HG03066 (cell line): ENCODE measurements around the gene TEAD1.

Experiments used
- ATAC-seq: cut with Tn5 transposase; IDR thresholded peaks from one replicate; pipeline ENCODE4 v1.9.1; 2021; ENCODE audit warnings: low read depth; ENCODE audit not compliant: unreplicated experiment

Gene TEAD1

DNA sequence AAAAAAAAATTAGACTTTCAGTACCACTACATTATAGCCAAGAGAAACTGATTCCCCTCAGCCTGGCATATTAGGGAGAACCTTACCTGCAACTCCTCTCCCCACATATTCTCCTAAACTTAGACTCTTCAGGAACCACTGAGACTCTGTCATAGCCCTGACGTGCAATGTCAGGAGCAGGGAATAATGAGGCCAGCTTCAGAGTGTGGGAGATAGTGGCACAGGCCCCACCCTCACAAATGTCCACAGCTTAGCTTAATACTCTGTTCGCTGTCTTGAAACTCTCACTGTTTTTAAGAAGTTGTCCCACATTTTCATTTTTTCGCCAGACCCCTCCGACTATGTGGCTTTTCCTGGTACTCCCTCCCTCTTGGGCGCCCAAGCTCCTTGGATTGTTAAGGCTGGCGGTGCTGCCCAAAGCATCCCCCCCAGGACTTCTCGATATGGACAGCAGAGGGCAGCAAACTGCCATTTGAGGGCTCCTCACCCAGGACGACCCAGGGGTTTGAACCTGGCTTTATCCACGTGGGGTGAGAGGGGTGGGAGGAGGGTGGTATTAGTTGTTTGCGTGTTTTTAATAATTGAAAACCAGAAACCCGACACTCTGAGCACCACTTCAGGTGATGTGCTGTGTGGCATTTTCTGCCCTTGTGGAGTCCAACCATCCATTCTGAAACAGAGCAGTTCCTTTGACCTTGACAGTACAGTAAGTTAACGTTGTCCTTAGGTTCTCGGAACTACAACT, 289.7 kb downstream of the TEAD1 start:
- peak; percentile 91 for ATAC-seq

DNA sequence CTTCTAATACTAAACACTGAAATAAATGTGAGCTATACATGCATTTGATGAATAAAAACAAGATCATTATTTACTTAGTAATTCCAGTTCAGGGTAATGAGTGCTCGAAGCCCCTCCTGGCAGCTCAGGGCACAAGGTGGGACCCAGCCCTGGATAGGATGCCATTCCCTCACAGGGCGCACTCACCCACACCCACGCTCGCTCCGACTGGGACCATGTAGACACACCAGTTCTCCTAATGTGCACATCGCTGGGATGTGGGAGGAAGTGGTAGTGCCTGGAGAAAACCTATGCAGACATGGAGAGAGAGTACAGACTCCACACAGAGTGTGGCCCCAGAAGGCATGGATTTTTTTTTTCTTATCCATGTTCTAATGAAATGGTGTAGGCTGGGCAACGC, 290.4 kb downstream of the TEAD1 start:
- ATAC-seq = no peak

DNA sequence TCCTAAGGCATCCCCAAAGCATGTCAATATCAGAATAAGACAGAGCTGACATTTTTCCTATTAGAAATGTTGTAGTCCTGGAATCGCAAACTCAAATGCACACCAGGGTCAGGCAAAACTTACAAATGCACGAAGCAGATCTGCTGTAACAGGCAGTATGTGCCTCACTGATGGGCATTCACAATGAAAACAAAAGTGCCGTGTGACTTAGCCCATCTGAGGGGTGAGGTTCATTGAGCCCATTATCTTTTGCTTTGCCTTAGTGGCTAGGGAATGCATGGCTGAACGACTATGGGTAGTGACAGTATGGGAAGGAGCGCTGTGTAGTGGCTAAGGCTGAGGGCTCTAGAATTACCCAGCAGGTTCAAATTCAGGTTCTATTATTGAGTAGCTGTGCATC, 291.8 kb downstream of the TEAD1 start:
- no peak for ATAC-seq

DNA sequence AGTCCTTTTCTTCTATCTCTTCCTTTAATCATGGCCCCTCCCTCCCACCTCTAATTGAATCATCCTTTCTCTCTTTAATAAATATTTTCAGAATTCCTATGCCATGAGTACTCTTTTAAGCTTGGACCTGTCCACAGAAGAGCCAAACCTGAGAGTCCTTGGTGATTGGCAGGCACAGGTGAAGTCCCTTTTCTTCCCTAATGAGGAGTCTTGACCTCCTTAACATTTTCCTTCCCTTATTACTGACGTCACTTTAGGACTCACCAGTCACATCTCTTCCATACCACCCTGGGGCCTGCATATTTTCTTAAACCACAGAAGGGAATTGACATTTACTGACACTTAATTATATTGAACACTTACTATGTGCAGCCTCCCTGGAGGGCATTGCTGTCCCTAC, 293.9 kb downstream of the TEAD1 start:
- no peak for ATAC-seq

DNA sequence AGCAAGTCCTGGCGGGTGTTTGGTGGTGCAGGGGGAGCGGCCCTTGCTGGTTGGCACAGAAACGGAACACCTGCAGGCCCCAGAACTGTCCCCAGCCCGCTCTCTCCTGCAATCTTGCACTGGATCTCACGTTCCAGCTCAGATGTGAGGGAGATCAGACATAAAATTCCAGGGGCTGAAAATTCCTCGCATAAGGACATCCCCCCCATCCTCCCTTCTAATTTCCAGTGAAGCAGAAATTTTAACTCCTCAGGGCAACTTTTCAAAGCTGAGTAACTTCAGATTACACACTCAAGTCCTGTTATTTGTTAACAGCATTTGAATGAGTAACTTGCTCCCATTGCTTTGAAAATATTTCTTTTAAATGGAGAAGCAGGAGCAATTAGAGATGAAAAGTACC, 294.6 kb downstream of the TEAD1 start:
- ATAC-seq = no peak

DNA sequence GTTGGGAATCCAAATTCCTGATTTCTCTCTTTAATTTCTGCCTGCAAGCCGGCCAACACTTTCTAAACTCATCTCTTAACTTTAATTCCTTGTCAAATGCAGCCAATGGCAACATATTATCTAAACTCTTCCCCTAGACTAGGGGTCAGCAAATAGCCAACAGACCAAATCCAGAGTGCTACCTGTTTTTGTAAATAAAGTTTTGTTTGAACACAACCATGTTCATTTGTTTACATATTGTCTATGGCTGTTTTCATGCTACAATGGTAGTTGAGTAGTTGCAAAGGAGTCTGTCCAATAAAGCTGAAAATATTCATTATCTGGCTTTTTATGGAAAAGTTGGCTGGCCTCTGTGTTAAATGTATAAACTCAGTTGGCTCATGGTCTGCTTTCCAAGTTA, 297.7 kb downstream of the TEAD1 start:
- no peak for ATAC-seq

DNA sequence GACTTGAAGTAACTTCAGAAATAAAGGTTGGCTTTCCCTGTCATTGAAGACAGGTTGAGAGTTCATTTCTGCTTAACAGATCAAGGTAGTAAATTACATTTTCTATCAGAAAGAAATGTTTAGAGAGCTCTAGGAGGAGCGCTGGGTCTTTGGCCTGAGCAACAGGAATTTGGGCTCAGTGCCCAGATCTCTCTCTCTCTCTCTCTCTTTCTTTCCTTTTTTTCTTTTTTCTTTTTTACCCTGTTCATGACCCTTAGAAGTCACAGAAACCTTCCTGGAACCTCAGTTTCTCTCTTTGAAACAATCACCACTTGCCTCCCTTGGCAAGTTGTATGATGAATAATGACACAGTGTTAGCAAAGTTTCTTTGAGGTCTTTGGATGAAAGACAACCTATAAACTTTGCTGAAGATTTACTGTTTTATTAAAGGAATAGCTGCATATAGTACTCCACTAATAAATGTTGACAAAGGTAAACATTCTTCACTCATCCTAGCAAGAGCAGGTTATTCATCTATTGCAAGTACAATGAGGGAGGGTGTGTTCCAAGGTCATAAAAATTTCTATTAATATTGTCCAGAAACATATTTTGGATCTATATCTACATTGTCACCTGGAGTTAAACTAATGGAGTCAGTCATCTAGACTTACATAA, 299.4 kb downstream of the TEAD1 start:
- no peak for ATAC-seq

DNA sequence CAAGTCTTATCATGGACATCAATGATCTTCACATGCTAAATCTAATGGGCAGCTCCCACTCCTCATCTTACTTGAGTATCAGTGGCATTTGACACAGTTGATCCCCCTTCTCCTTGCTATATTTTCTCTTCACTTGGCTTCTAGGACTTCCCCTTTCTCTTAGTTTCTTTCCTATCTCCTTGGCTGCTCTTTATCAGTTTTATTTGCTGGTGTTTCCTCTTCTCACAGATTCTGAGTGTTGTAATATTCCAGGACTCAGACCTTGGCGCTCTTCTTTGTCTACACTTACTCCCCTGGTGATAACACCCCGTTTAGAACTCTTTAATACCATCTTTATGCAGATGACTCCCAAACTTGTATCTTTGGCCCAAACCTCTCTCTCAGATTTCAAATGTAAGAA, 301.0 kb downstream of the TEAD1 start:
- ATAC-seq = no peak

DNA sequence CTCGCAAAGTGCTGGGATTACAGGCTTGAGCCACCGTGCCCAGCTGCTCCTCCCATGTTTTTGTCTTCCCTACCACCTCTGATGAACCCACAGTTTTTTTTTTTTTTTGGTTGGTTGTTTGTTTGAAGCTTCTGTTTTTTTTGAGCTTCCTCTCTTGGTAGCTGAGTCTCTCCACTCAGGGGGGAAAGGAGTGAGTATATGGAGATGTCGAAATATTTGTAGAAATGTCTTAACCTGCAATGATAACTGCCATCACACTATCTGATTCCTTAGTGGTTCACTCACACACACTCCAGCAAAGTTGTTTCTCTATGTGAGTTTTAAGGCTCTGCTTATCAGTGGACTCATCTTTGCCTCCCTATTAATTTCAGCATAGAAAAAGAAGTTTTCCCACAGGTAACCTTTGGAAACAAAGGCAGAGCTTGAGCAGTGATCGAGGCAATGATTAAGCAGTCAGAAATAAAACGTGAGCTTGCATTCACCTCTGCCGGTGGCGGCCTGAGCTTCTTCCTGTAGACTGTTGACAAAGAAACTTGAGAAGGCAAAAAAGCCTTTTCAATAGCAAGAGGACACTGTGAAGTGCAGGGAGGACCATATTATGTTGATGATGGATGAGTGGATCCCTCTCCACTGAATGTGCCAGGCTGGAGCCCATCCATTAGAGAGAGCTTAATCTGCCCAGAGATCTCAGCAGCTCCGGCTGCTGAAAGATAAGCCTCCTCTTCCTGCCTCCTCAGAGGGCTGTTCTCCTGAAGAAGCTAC, 305.9 kb downstream of the TEAD1 start:
- ATAC-seq = no peak

DNA sequence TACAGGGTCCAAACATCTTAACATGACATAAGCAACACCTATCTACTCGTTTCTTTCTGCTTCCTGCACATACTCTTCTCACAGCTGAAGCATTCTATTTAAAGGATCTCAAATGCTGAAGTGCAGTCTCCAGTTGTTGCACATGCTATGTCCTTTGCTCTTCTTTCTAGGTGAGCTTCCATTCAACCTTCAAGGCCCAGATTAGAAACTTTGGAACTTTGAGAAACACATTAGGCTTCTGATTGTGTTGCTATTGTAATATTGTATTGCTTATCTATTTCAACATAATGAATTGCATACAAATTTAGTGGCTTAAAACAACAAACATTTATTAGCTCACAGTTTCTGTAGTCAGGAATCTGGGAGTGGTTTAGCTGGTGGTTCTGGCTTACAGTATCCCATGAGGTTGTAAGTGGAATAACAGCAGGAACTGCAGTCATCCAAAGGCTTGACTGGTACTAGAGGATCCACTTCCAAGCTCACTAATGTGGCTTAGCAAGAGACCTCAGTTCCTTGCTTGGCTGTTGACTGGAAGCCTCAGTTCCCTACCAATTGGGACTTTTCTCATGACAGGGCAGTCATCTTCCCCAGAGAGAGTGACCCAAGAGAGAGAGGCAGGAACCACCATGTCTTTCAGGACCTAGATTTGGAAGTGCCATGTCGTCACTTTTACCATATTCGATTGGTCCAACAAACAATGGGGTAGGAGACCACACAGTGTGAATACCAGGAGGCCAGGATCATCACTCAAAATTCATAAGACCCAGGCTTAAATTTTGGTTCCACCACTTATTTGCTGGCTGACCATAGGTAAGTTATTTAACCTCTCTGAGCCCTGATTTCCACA, 307.7 kb downstream of the TEAD1 start:
- no peak for ATAC-seq

DNA sequence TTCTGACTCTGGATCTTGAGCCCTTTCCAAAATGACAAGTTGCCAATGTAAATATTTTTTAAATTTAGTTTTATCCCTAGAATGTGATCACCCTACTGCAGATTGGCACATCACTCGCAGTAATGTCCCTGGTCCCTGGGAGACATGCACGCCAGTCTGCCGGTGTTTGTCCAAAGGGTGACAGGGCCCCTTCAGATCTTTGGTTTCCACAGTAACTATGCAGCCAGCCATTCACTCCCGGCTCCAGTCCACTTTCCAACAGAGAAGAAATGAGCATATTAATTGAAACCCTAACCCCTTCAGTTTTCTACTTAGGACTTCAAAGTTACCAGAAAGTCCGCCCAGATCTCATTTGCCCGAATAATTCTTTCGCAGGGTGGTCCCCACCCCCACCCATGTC, 309.1 kb downstream of the TEAD1 start:
- ATAC-seq = no peak

DNA sequence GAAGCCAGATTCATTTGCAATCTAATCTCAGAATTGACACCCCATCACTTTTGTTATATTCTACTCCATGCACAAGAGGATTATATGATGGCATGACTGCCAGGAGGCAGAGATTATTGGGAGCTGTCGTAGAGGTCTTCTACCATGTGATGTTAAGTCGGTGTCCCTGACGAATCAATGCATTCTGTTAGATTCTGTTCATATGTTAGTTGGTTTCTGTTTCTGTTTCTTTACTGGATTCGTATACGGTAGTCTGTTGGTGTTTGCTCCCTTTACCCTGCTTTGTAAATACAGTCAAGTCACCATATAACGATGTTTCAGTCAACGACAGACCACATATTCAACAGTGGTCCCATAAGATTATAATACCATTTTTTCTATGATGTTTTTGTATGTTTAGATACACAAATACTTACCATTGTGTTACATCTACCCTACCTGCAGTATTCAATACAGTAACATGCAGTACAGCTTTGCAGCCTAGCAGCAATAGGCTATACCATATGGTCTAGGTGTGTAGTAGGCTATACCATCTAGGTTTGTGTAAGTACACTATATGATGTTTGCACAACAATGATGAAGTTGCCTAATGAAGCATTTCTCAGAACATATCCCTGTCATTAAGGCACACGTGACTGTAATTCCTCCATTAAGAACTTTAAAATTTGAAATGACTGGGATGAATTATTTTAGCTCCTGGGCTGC, 312.1 kb downstream of the TEAD1 start:
- no peak for ATAC-seq

DNA sequence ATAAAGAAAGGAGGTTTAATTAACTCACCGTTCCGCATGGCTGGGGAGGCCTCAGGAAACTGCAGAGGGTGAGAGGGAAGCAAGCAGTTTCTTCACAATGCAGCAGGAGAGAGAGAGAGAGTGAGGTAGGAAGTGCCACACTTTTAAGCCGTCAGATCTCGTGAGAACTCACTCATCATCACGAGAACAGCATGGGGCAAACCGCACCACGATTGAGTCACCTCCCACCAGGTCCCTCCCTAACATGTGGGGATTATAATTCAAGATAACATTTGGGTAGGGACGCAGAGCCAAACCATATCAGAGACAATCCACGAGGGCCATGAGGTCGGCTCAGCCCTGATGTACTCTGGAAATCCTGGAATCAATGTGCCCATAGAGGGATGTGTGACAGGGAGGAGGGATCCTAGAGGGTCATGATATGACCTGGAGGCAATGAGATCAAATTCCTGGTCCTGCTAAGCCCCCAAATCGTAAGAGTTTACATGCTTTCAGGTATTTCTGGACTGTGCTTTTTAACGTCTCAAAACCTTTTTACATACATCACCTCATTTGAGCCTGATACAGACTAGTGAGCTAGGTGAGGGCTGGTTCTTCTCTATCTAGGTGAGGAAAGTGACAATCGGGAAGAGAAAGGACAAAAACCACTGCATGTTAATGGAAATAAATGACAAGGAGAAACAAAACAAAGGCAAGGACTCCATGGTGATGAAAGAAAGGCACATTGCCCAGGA, 315.4 kb downstream of the TEAD1 start:
- no peak for ATAC-seq

DNA sequence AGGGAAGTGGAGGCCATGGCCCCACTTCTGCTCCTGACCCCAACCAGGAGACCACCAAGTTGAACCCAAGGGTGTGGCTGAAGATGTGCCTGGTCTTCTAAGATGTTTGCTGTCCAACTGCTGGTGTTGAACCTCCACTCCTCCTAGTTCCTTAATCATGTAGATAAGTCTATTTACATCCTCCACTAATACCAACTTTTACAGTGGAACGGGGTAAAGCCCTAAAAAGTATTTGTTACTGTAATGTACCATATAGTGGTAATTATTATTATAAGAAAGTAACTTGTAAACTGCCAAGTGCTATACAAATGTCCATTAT, 315.9 kb downstream of the TEAD1 start:
- ATAC-seq = no peak

DNA sequence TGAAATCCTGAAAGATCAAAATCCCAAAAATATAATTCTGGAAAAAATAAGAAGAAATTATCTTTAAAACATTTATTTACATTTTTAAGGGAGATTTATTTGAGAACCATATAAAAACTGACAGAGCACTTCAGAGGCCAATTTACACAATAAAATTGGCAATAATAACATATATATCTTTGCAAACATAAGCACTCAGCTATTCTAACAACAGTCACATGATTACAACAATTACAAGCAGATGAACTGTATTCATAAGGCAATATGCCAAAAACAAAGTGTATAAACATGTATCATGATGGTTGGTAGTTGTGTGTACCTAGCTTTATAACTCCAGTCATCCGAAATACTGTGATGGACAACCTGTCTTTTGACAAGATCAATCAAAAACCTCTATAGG, 317.2 kb downstream of the TEAD1 start:
- ATAC-seq = no peak

DNA sequence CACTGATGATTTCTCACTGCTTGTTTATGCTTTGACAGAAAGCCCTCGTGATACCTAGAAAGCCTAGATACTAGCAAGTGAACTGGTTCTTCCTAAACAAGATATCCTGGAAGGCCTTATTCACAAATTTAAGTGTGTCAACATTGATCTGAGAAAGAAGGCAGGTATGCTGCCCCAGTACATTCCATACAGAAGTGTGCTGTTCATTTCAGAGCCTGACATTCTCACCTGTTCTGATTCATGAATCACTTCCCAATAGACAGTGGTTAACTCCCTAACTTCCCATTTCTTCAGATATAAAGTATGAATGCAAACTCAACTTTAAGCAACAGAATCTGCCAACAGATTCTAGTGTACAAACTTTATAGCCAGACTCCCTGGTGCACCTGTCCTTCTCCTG, 319.4 kb downstream of the TEAD1 start:
- no peak for ATAC-seq
